Nucleus accumbens (tissue), 56 donors: ENCODE measurements around the gene SMIM35.
"Not testable (repeated sequence)": the region's sequence is repeated elsewhere in the genome, so short reads cannot be mapped to it uniquely, and the experiment has no call there.

ENCODE experiments used
- DNase-seq, 56 donors: peaks; one replicate each; lab custom pipeline; 2025; lab: John Stamatoyannopoulos, UW

The SMIM35 gene

GRCh38 chr11:118082880-118083552 lies 3.7 kb downstream of the SMIM35 start:
- DNase-seq: no peak

GRCh38 chr11:118081241-118081958 lies 5.4 kb downstream of the SMIM35 start:
- DNase-seq: no peak

GRCh38 chr11:118080296-118080695 lies 6.5 kb downstream of the SMIM35 start:
- DNase-seq: no peak

GRCh38 chr11:118079491-118079890 lies 7.3 kb downstream of the SMIM35 start:
- no peak for DNase-seq

GRCh38 chr11:118078911-118079411 lies 7.8 kb downstream of the SMIM35 start:
- DNase-seq: no peak

GRCh38 chr11:118076754-118077281 lies 9.9 kb downstream of the SMIM35 start, which contains the start of gene TMPRSS4:
Gene TMPRSS4, plus strand, starts transcription at chr11:118077078. Its CDS starts 225 bp downstream, at chr11:118077303.
- no peak for DNase-seq

- DNase-seq: no peak
Observed at GRCh38 chr11:118074785-118075184, 12.0 kb downstream of the SMIM35 start.

- DNase-seq: no peak
Observed at GRCh38 chr11:118074091-118074685, 12.6 kb downstream of the SMIM35 start.

- no peak for DNase-seq
Observed at GRCh38 chr11:118073554-118073953, 13.2 kb downstream of the SMIM35 start.

- DNase-seq: peak in 10 of 56 donors; percentile 12 to 49 (median 37)
Observed at GRCh38 chr11:118071416-118072030, 15.2 kb downstream of the SMIM35 start.

- DNase-seq: peak in 16 of 56 donors; percentile 22 to 60 (median 46)
Observed at GRCh38 chr11:118068945-118069612, 17.7 kb downstream of the SMIM35 start.

- DNase-seq: peak in 24 of 56 donors; percentile 7 to 46 (median 24)
Observed at GRCh38 chr11:118068206-118068944, 18.4 kb downstream of the SMIM35 start.

GRCh38 chr11:118067006-118067405 lies 19.8 kb downstream of the SMIM35 start:
- no peak for DNase-seq

GRCh38 chr11:118065384-118065783 lies 21.4 kb downstream of the SMIM35 start:
- DNase-seq: no peak

- no peak for DNase-seq
Observed at GRCh38 chr11:118064956-118065355, 21.8 kb downstream of the SMIM35 start.

GRCh38 chr11:118062631-118063030 lies 24.1 kb downstream of the SMIM35 start:
- not testable (repeated sequence) for DNase-seq

GRCh38 chr11:118062181-118062580 lies 24.6 kb downstream of the SMIM35 start:
- DNase-seq: not testable (repeated sequence)

- DNase-seq: no peak
Observed at GRCh38 chr11:118061586-118062125, 25.1 kb downstream of the SMIM35 start.

GRCh38 chr11:118060869-118061268 lies 25.9 kb downstream of the SMIM35 start:
- DNase-seq: peak in 1 of 56 donors; percentile 17
